Cardiac muscle cell (in vitro differentiated cells and primary cell): Measurements from ENCODE around the gene ATP5F1E. TPM values are rescaled to one million over a fixed set of nuclear protein-coding genes. Genes with fewer than 3 reads are reported as not detected.

ENCODE experiments used
- DNase-seq, 2 donors: peaks; one replicate each; pipeline versions ENCODE4 v3.0.0 to v3.0.0-alpha.2; 2010 to 2017; ENCODE audit warnings: low read depth in 1 of 2, low spot score in 1 of 2
- H3K27ac ChIP-seq: fragments of 200-600 bp; sonication (generic); 2 replicates; pipeline ENCODE4 v1.5.1; 2016
- H3K27me3 ChIP-seq: fragments of 200-600 bp; sonication (generic); 2 replicates; pipeline ENCODE4 v1.6.0; 2016; ENCODE audit warnings: control low read depth
- H3K36me3 ChIP-seq: fragments of 200-600 bp; sonication (generic); 2 replicates; pipeline ENCODE4 v1.5.1; 2016; ENCODE audit warnings: control low read depth
- H3K4me1 ChIP-seq: fragments of 200-600 bp; sonication (generic); 2 replicates; pipeline ENCODE4 v1.8.1; 2017; ENCODE audit warnings: low read depth, mild to moderate bottlenecking, mixed run types
- H3K4me3 ChIP-seq: fragments of 200-600 bp; sonication (generic); 2 replicates; pipeline ENCODE4 v1.5.1; 2016; ENCODE audit warnings: mild to moderate bottlenecking
- H3K9me3 ChIP-seq: fragments of 200-600 bp; sonication (generic); 2 replicates; pipeline ENCODE4 v1.5.1; 2017; ENCODE audit warnings: low read depth, mild to moderate bottlenecking, control low read depth
- polyA plus RNA-seq: library from polyadenylated mRNA; unstranded; fragments of >200 nt; fragmentation: Nextera tagmentation; extraction: Ambion mirVana; gene quantifications from 2 replicates; pipeline ENCODE4 v1.2.1, GENCODE V29; 2016
- total RNA-seq: library from RNA; depleted of rRNA; stranded (reverse); fragments of >200 nt; gene quantifications from 2 replicates; pipeline ENCODE4 v1.2.3, GENCODE V29; 2016
- TF ChIP-seq, protein P1 (sequence below): IDR thresholded peaks from 2 replicates; pipeline ENCODE4 v1.5.1; 2012; ENCODE audit warnings: low read depth, mild to moderate bottlenecking, low read length

The ATP5F1E gene
- total and polyA plus RNA-seq, 2 experiments from 2014 or later: 17.9 to 281 TPM

DNA sequence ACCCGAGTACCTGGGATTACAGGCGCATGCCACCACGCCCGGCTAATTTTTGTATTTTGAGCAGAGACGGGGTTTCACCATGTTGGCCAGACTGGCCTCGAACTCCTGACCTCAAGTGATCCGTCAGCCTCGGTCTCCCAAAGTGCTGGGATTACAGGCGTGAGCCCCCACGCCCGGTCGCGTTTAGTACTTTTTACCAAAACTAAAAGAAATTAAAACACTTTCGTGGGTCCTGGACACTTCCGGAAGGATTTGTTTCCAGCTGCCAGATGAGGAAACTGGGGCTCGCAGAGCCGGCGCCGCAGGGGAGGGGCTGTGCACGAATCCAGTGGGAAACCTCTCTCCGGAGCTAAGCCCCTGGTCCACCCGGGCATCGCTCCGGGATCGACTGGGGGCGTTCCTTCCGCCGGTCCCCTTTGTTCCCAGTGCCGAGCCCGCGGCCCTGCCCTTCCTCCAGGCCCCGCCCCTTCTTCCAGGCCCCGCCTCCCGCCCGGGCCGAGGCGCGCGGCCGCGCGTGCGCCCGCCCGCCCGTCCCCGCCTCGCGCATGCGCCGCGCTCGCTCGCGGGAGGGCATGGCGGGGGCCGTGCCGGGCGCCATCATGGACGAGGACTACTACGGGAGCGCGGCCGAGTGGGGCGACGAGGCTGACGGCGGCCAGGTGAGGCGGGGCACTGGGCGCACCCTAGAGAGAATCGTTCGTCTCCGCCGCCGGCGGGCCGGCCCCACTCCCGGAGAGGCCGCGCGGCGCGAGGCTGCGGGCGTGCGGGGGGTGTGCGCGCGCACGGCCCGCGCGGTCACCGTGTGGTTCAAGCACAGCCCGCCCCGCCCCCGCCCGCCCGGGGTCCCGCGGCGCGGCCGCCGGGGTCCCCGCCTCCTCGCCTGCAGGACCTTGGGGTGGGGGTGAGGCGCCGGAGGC, 51.2 kb downstream of the ATP5F1E start, which contains the start of gene NELFCD:
TSS of gene NELFCD (plus strand) at position 546 of the 917 bp plus-strand sequence. CDS start at position 600, 54 bp downstream.
- H3K27me3 ChIP-seq: no peaks in the 10 kb centered on the region

DNA sequence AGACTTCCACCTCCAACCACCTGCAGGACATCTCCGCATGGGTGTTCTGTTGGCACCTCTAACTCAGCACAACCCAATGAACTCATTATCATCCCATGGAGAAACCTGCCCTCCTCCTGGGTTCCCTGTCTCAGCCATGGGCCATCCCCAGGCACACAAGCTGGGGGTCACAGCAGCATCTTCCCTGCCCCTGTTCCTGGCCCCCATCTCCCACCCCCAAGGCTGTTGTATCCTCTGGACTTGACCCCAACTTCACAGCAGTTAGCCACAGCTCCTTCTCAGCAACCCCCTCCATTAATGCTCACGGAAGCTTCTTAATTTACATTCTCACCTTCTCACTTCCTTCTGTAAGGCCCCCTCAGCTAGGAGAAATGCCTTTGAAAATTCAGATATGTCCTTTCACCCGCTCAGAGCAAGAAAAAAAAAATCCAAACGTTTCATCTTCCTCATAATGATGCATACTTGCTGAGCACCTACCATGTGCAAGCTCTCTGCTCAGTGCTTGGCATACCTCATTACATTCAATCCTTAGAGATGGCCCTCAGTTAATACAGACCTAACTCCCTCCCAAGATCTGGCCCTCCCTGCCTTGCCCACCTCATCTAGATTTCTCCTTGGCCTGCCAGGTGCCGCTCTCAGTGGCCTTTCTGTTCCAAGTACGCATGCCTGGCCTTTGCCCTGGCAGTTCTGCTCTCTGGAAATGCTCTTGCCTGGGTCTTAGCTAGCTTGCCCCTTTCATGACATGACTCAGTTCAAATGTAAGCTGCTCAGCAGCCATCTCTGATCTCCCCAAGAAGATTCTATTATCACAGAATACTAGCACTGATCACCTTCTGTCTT, 53.6 kb downstream of the ATP5F1E start:
- no peak for DNase-seq
- peaks cover 8% of the 10 kb centered on the region for H3K4me1 ChIP-seq
- no peak overlapping the region for H3K4me3 ChIP-seq

More for the DNA sequence above, 51.2 kb downstream of the ATP5F1E start, which contains the start of gene NELFCD:
- H3K4me1 ChIP-seq: peaks cover 8% of the 10 kb centered on the region
- TF ChIP-seq, protein P1, sequence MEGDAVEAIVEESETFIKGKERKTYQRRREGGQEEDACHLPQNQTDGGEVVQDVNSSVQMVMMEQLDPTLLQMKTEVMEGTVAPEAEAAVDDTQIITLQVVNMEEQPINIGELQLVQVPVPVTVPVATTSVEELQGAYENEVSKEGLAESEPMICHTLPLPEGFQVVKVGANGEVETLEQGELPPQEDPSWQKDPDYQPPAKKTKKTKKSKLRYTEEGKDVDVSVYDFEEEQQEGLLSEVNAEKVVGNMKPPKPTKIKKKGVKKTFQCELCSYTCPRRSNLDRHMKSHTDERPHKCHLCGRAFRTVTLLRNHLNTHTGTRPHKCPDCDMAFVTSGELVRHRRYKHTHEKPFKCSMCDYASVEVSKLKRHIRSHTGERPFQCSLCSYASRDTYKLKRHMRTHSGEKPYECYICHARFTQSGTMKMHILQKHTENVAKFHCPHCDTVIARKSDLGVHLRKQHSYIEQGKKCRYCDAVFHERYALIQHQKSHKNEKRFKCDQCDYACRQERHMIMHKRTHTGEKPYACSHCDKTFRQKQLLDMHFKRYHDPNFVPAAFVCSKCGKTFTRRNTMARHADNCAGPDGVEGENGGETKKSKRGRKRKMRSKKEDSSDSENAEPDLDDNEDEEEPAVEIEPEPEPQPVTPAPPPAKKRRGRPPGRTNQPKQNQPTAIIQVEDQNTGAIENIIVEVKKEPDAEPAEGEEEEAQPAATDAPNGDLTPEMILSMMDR: no peak
- H3K27ac ChIP-seq: peak within 1 kb of the TSS; percentile 87
- H3K36me3 ChIP-seq: peaks cover 2% of the 10 kb centered on the region
- H3K4me3 ChIP-seq: peak within 1 kb of the TSS; percentile 92
- DNase-seq: peak; percentile 89 to 93
- no peaks in the 10 kb centered on the region for H3K9me3 ChIP-seq

DNA sequence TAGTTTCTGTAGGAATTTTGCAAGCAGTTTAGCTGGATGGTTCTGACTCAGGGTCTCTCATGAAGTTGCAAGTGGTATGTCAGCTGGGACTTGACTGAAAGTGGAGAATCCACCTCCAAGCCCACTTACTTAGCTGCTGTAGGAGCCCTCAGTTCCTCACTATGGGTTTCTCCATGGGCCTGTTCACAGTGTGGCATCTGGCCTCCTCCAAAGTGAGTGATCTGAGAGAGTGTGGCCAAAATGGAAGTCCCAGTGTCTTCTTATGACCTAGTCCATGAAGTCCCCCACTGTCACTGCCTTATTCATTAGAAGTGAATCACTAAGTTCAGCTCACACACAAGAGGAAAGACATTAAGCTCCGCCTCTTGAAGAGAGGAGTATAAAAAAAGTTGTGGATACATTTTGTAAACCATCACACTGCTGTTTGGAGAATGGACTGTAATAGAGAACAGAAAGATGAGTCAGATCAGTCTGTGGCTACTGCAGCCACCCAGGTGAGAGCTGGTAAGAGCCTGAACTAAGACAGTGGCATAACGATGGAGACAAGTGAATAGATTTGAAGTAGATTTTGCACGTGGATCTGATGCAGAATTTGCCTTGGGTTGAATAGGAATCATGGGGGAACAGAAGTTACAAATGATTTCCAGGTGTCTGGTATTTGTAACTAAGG, 55.9 kb downstream of the ATP5F1E start:
- H3K36me3 ChIP-seq: no peaks in the 10 kb centered on the region
- DNase-seq: no peak
- TF ChIP-seq, protein P1: no peak
- H3K27me3 ChIP-seq: no peaks in the 10 kb centered on the region
- no peaks in the 10 kb centered on the region for H3K4me1 ChIP-seq
- no peak overlapping the region for H3K27ac ChIP-seq
- no peaks in the 10 kb centered on the region for H3K9me3 ChIP-seq
- H3K4me3 ChIP-seq: no peak overlapping the region

More for the DNA sequence above, 53.6 kb downstream of the ATP5F1E start:
- H3K27ac ChIP-seq: no peak overlapping the region
- TF ChIP-seq, protein P1: no peak
- H3K9me3 ChIP-seq: no peaks in the 10 kb centered on the region
- no peaks in the 10 kb centered on the region for H3K27me3 ChIP-seq
- H3K36me3 ChIP-seq: no peaks in the 10 kb centered on the region

Other genes with a start within 250 kb of the ATP5F1E start
- gene GNAS-AS1, start 181.4 kb downstream of the ATP5F1E start, total RNA-seq: 1.3 and 1.8 TPM in 2 replicates
- gene GNAS-AS1, start 181.4 kb downstream of the ATP5F1E start, polyA plus RNA-seq: 1.3 and 1.4 TPM in 2 replicates
- 1,319 and 1,641 TPM in 2 replicates for gene GNAS, start 179.6 kb downstream of the ATP5F1E start, total RNA-seq
- gene GNAS, start 179.6 kb downstream of the ATP5F1E start, polyA plus RNA-seq: 2,522 and 2,744 TPM in 2 replicates
- 69.4 and 77.3 TPM in 2 replicates for gene NELFCD, start 51.1 kb downstream of the ATP5F1E start, total RNA-seq
- gene NELFCD, start 51.1 kb downstream of the ATP5F1E start, polyA plus RNA-seq: 109 and 114 TPM in 2 replicates
- 60.6 and 71.3 TPM in 2 replicates for gene CTSZ, start 25.1 kb downstream of the ATP5F1E start, total RNA-seq
- gene CTSZ, start 25.1 kb downstream of the ATP5F1E start, polyA plus RNA-seq: 3.7 and 6.6 TPM in 2 replicates
- 0.03 TPM in 1 of 2 replicates, not detected in the other for gene TUBB1, start 12.9 kb downstream of the ATP5F1E start, total RNA-seq
- 0.06 TPM in 1 of 2 replicates, not detected in the other for gene TUBB1, start 12.9 kb downstream of the ATP5F1E start, polyA plus RNA-seq
- gene PRELID3B, start 10.5 kb upstream of the ATP5F1E start, total RNA-seq: 37.6 and 40.9 TPM in 2 replicates
- gene PRELID3B, start 10.5 kb upstream of the ATP5F1E start, polyA plus RNA-seq: 30.0 and 39.5 TPM in 2 replicates
- not detected in 2 replicates for gene ZNF831, start 131.5 kb upstream of the ATP5F1E start, total RNA-seq
- not detected in 2 replicates for gene ZNF831, start 131.5 kb upstream of the ATP5F1E start, polyA plus RNA-seq